ENCODE results near the gene ROCK2.

Gene ROCK2

DNA sequence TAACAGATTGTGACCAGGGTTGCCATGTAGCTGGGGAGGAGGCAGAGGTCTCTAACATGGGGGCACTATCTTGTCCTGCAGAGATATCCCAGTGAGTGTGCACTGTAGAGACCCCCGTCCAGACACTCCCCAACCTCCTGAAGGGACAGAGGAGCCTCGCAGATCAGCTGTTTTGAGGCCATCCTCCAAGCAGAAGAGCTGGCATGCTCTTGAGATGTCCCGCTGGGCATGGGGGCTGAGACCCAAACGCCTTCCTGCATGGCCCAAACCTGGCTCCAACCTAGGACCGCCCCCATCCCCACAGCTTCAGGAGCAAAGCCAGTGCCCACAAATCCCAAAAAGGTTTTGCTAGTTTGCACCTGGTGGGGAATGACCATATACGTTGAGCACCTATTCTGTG, 191.8 kb downstream of the ROCK2 start:
- no peak for DNase-seq (ENCODE audit: low spot score)

DNA sequence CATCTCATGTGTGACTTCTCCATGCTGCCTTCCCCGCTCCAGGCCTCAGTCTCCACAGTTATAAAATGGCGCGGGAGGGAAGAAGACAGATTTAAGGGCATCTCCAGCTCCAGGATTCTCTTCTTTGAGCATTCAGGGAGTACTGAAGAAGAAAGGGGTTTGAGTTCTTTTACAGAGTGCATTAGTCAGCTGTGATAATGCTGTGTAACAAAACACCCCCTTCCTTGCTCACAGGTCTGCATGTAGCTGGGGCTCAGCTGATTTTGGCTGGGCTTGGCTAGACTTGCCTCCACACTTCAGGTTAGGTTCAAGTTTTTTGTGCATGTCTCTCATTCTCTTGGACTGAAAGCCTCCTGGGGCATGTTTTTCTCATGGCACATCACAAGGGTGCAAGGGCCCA, 197.2 kb downstream of the ROCK2 start:
- DNase-seq (ENCODE audit: low spot score) = no peak

DNA sequence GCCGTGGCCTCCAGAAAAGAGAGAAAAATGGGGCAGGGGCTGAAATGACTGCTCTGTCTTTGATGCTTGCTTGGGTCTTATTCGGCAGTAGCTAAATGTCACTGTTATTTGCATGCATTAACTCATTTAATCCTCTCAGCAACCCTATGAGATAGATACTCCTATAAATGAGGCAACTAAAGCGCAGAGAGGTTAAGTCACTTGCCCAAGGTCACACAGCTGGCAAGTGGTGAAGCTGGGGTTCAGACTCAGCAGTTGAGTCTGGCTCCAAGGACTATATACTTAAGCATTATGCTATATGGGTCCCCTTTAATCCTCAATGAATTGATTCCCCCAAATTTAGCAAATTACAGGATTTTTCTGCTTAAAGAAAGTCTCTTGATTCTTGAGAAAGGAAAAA, 198.4 kb downstream of the ROCK2 start:
- no peak for DNase-seq (ENCODE audit: low spot score)

DNA sequence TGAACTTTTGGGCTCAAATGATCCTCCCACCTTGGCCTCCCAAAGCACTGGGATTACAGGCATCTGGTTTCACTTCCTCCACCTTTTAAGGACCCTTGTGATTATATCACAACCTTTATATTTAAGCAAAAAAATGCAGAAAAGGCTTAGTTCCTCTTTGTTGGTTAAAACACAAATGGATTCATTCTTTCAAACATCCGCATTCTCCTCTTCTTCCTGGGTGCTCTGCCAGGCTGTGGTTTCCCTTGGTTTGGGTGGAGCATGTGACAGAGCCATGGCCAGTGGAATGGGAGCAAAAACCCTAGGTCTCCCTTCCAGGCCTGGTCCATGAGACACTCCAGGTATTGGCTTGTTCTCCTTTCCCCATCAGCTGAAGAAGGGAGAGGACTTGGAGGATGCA, 199.1 kb downstream of the ROCK2 start:
- no peak for DNase-seq (ENCODE audit: low spot score)

DNA sequence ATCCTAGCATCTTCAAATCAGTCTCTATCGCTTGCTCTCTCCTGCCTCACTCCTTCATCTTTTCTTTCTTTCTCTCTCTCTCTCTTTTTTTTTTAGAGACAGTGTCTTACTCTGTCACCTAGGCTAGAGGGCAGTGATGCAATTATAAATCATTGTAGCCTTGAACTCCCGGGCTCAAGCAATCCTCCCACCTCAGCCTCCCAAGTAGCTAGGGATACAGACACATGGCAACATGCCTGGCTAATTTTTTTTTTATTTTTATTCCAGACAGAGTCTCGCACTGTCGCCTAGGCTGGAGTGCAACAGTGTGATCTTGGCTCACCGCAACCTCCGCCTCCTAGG, 199.7 kb downstream of the ROCK2 start:
- DNase-seq (ENCODE audit: low spot score) = no peak

DNA sequence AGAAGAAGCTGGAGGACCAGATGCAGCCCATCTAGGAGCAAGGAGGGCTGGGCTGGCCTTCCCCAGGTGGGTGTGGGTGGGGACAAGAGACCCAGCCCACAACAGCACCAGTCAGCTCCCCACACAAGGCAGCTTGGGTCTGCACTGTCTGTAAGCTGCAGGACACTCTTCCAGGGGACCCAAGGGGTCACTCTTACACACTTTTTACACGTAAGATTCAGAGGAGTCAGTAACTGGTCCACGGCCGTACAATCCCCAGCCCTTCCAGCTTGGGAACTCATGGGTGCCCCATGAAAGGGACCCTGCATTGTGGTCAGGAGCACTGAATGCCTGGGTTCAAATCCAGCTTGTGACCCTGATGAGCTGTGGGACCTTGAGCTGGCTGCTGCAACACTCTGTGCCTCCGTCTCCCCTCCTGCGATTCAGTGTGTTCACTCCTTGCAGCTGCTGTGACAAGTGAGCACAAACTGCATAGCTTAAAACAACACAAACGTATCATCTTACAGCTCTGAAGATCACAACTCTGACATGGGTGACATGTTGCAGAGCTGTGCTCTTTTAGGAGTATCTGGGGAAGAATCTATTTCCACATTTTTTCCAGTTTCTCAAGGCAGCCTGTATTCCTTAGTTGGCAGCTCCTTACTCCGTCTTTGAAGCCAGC, 200.2 kb downstream of the ROCK2 start:
- no peak for DNase-seq (ENCODE audit: low spot score)

DNA sequence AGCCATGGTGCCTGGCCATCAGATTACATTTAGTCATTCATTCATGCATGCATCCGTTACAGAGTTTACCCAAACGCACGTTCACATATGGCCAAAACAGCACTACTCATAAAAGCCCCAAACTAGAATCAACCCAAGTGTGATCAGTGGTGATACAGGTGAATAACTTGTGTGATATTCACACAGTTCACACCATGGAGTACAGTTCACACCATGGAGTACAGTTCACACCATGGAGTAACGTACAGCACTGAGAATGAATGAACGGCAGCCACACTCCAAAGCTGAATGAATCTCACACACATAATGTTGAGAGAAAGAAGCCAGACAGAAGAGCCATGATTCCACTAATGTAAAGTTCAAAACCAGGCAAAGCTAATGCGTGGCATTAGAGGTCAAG, 201.4 kb downstream of the ROCK2 start:
- DNase-seq (ENCODE audit: low spot score) = no peak

DNA sequence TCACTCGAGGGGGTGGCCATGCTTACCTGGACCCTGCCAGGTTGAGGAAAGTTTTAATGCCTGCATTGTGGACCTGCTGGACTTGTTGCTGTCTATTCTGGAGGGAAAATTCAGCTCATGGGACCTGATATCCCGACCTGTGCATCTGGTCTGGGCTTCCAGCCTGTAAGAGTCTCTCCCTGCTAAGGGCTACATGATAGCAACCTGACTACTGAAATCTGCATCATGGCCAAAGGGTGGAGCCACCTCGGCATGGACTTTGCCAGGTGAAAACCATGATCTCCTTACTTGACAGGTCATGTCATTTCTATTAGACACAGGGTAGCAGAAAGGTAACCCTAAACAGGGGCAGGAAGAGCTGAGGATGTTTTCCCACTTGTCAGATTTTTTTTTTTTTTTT, 202.1 kb downstream of the ROCK2 start:
- DNase-seq (ENCODE audit: low spot score) = no peak

DNA sequence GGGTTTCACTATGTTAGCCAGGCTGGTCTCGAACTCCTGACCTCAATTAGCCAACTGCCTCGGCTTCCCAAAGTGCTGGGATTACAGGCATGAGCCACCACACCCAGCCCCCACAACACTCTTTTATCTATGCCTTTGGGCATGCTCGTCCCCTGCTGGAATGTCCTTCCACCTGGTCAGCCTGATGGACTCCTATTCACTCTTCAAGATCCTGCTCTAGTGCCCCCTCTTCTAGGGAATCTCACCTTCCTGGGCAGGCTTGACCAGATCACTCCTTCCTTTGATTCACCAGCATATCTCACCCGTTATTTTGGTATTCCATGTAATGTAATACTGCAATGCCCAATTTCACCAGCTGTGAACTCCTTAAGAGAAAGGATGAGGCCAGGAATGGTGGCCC, 203.1 kb downstream of the ROCK2 start:
- no peak for DNase-seq (ENCODE audit: low spot score)

DNA sequence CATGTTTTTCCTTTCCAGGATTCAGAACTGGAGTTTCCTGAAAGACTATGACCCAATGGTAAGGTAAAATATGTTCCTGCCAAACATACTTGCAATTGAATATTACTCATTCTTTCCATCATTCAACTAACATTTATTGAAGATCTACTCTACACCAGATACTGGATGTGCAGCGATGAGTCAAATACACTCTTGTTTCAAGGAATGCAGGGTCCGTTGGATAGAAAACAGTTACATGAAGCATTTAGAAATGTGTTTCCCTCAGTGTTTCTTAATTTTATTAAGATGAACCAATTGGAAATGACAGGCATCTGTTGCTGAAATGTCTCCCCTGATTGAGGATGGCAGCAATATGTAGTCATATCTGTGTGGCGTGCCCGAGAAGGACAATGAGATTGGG, 203.9 kb downstream of the ROCK2 start:
- DNase-seq (ENCODE audit: low spot score) = no peak

DNA sequence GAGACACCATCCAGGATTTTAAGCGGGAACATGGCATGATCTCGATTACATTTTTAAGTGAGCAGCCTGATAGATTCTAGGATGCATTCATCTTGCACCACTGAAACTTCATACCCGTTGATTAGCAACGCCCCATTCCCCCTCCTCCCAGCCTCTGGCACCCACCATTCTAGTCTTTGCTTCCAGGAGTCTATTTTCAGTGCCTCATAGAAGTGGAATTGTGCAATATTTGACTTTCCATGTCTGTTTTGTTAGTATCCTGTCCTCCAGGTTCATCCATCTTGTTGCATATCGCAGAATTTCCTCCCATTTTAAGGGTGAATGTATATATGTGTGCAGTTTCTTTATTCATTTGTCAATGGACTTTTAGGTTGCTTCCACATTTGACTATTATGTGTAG, 210.1 kb downstream of the ROCK2 start:
- DNase-seq (ENCODE audit: low spot score) = no peak

DNA sequence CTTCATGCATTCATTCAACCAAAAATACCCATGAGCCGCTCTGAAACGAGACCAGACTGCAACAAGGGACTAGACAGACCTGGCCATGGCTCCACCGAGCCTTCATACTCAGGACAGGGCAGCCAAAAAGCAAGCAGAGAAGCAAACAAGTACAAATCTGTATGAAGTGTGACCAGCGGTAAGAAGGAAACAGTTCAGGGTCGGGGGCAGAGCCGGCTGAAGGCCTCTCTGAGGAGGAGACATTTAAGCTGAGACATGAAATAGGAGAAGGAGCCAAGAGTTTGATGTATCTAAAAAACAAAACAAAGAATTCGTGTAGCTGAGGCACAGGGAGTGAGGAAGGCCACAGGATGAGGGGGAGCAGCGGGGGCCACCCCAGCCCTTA, 210.5 kb downstream of the ROCK2 start:
- no peak for DNase-seq (ENCODE audit: low spot score)

DNA sequence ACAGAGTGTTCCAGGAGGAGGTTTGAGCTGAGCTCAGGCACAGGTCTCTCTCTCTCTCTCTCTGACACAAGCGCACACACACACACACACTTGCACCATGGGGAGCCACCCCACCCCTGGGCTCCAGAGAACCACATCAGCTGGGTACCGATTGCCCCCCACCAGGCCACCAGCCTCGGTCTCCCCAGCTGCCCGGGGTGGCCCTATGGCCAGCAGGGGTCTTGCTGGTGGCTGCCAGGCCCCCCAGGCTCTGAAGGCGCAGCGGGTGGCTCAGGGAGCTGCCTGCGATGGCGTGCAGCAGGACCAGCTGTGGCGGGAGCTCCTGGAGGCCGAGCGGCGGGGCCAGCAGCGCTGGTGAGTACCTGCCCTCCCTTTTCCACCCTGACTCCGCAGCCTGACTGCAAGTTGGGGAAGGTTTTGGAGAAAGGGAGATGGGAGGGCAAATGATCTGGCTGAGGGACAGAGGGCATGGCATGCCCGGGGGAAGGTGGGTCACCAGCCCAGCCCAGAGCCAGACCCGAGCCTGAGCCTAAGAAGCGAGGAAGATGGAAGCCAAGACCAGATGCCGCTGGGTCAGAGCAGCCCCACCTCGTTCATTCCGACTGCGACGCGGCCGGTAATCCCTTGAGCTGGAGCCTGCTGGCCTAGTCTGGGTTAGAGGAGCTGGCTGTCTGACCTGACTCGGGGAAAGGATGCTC, 211.0 kb downstream of the ROCK2 start:
- DNase-seq (ENCODE audit: low spot score) = no peak

DNA sequence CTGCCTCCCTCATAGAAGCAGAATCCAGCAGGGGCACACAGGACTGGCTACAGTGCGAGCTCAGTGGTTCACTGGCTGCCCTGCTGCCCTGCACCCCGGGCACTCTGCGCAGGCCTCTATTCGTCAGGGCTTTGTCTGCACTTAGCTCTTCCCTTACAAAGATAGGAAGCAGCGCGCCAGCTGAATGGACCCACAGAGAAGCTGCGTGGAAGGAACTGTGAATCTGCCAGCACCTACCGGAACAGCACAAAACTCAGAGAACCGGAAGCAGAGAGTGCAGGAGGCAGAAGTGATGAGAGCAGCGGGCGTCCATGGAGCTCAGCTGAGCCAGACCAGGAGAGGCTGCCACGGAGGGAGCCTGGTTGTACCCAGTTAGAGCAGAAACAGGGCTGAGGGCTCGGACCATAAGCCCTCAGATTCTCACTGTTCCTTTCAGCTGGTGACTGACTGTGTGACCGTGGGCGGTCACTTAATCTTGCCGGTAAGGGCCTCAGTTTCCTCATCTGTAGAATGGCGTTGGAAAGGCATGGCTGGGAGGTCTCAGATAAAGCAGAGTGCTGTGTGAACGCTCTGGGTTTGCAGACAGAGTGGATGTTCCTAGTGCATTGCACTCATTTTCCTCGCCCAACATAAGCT, 212.3 kb downstream of the ROCK2 start:
- DNase-seq (ENCODE audit: low spot score) = no peak

DNA sequence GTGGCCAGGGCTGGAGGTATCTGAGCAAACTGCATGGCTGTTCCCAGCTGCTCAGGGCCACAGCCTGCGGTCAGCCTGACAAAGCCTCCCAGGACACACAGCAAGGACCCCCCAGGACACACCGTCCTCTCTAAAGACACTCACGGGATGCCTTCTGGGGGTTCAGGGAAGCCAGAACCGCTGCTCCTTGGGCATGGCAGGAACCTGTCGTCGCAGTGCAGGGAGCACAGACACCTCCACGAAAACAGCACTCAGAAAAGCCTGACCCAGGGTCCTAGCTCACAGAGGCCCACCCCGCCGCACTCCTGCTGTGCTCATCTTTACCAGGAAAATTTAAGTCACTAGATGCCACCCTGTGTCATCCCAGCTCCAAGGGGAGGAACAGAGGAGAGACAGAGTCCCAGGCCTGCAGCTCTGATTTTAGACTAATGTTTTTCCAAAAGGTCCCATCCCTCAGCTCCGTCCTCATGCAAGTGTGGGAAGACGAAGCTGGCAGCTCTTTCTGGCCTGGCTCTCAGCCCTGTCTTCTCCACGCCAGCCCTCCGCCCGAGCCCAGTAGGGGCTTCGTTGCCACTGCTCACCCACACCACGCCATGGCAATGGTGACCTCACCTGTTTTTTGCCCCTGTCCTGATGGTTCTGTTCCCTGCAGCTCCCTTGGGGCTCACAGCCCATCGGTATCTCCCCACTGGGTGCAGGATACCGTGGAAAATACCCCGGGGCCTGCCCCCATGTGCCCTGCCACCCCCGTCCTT, 213.1 kb downstream of the ROCK2 start:
- no peak for DNase-seq (ENCODE audit: low spot score)

Data from RKO (cell line).